KBM-7 (cell line): ENCODE results near the gene ISY1.
A peak's percentile ranks its signal among the peaks of the same experiment; 100 is the strongest.
"Not testable (repeated sequence)": the region's sequence is repeated elsewhere in the genome, so short reads cannot be mapped to it uniquely, and the experiment has no call there.

Experiments used
- DNase-seq: peaks from one replicate; pipeline ENCODE4 v3.0.0-alpha.2; 2015
- in situ Hi-C: fragments of 300-500 bp; cut with MboI; formaldehyde crosslinking; loops from 2 replicates; pipeline ENCODE4 v1.14.3; 2020; ENCODE audit warnings: low sequenced_read_pairs, low pct_unique_long_range_greater_than_20kb, mixed read lengths

The ISY1 gene

DNA sequence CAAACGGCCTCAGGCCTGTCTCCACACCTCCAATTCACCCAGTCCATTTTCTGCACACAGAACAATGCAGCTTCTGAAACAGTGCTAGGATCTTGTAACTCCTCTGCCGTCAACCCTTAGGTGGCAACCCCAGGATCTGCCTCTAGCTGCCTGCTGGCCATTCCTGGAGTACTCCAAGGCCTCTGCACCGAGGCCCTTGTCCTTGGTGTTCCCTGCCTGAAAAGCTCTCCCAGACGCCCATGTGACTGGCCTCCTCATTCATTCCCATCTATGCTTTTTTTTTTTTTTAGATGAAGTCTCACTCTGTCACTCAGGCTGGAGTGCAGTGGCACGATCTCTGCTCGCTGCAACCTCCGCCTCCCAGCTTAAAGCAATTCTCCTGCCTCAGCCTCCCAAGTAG lies 57.6 kb downstream of the ISY1 start:
- in situ Hi-C loops: no loop called here
- no peak for DNase-seq

DNA sequence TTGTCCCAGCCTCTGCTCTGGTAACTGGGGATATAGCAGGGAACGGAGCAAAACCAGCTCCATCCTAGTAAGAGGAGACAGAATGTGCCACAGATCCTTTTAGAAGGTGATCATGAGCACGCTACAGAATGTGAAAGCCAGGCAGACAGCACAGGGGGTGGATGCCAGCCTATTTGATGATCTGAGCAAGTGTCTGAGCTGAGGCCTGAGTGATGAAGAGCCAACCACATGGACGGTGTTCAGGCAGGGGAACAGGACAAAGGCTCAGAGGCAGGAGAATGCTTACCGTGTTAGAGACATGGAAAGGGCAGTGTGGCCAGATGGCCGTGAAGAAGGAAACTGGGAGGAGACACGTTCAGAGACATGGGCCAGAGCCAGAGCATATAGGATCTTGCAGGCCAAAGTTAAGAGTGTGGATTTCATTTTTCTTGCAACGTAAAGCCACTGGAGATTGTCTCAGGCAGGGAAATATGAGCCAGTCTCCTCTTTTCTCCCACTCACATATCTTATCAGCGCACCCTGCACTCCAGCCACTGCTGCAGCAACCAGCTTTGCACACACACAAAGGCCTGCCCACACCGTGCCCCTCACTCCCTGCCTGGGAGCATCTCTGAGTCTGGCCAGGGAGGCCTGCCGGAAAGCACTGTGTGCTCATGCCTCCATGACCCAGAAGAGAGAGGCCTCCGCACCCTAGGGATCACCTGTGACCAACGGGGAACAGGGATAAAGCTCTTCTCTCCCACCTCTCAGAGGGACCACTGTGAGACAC lies 59.3 kb downstream of the ISY1 start:
- DNase-seq: no peak
- in situ Hi-C loops: no loop called here

DNA sequence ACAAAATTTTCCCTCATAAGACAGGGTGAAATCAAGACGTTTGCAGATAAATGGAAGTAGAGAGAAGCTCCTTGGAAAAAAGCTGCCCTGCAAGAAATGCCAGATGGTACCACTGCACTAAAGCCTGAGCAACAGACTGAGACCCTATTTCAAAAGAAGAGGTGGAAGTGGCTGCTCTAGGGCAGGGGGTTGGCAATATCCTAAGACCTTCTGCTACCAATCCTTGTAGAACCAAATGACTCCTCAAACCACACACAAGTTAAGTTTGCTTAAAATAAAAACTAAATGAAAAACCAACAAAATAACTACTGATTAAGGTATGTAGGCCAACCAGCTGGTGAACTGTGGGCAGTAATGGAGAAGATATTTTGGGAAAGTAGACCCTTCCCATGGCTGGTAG lies 60.6 kb downstream of the ISY1 start:
- no peak for DNase-seq
- in situ Hi-C loops: no loop called here

DNA sequence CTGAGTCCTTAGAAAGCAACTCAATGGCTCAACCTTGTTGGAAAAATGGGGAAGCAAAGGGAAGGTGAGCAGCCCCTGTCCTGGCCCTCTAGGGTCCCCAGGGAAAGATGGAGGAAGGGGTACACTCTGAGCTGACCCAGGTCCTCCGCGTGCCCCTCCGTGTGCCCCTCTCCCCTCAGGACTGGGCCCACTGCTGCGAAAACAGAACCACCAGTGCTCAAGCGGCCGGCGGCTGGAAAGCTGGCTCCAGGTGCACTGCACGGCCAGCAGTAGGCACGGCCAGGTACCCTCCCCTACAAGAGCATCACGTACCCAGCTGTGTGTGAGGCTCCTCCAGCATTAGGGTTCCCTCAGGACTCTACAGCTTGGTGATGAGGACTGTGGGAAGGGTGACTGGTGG lies 65.6 kb downstream of the ISY1 start:
- in situ Hi-C loops: no loop called here

DNA sequence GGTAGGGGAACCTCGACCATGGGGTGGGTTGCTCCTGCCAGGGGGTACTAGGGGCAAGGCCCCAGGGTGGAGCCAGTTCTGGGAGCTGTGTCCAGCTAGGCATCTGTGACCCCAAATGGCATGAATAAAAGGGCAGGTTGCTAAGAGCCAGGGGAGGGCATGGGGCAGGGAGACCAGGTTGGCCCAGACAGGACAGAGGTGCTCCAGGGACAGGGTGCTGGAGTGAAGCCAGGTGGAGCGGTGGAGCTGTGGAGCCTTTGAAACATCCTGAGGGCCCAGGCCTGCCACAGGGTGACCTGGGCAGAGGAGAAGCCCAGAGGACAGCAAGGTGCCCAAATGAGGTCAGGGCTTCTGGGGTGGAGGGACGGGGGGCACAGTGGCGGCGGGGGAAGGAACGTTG lies 72.6 kb downstream of the ISY1 start:
- in situ Hi-C loops, DNase-seq: not testable (repeated sequence)

More for the DNA sequence above, 65.6 kb downstream of the ISY1 start:
- no peak for DNase-seq

DNA sequence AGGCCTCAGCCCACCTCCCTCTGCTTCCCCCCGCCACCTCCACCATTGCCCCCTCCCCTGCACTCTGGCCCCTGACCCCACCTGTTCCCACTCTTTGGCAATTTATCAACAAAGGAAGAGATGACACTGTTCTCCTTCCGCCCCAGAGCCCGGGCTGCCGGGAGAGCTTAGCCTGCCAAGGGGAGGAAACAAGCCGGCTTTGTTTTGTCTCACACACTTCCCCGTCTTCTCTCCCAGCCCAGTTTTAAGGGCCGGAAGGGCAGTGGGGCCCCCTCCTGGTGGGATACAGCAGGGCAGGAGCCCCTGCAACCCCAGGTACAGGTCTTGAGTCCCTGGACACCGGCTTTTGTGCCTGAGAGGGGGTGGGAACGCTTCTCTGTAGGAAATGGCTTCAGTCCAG lies 73.0 kb downstream of the ISY1 start:
- DNase-seq: peak; percentile 73
- in situ Hi-C loops: not testable (repeated sequence)

DNA sequence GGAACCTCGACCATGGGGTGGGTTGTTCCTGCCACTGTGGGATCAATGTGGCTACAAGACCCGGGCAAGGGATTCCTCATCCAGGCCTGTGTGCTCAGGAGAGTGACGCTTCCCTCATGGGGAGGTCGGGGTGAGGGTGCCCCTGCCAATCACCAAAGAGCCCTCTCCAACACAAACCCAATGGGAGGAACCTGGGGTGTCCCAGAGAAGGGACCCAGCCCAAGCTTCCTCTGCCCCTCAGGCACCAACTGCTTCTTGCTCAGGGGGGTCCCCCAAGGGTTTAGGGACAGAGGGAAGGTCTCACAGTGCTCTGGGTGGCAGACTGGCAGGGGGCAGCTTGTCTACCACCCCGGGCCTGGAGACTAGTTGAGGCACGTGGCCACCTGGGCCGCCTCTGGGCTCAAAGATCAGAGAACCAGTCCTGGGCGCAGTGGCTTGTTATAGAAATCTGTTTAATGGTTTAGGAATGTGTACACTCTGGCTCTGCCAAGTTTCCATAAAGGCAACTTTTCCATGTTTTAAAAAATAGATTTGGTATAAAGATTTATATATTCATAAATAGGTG lies 73.6 kb downstream of the ISY1 start:
- no peak for DNase-seq
- in situ Hi-C loops: no loop called here

DNA sequence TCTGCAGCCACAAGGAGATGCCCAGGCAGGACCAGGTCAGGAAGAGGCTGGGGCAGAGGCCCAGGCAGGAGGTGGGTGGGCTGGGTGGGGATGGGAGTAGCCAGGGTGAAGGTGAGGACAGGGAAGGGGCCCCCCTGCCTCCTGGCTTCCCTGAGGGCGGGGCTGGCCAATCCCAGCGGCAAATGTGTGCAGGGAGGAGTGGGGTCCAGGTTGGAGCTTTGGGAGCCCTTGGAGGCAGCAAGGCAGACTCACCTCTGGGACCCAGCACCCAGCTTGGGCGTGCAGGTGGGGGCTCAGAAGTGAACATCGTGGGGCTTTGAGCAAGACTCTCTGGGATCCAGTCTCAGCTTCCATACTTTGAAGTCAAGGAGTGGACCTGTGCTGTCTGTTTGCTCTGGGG lies 75.0 kb downstream of the ISY1 start:
- in situ Hi-C loops: no loop called here
- DNase-seq: no peak

DNA sequence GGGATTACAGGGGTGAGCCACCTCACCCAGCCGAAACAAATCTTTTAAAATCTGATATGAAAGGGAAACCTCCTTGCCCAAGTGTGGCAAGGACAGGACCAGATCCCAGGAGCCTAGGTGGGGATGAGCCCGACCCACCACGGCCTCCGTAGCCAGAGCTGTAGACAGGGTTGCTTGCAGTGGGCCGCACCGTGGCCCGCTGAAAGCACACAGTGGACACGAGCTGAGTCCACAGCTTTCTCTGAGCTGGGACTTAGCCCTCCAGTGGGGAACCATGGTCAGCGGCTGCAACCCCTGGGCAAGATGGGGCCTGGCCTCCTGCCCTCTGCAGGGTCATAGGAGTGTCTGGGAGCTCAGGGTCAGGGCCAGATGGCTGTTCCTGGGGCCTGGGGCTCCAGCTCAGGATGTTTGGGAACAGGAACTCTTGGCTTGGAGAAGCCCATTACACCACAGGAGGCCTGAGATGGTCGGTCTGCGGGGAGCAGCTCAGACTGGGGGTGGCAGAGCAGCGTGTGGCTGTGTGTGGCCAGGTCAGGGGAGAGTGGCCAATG lies 75.6 kb downstream of the ISY1 start:
- in situ Hi-C loops: no loop called here

DNA sequence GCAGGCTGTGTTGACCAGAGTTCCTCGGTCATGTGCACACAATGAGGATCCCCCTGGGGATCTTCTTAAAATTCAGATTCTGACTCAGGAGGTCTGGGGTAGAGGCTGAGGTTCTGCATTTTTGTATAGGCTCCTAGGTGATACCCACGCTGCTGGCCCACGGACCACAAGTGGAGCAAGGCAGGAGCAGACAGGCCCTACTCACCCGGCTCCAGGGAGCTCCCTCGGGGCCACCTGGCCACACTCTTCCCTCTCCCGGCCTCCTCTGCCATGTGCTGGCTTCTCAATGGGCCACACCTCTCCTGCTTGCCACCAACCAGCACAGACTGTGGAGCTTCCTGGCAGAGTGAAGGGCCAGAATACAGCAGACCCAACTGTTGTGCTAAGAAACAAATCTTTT lies 76.4 kb downstream of the ISY1 start:
- DNase-seq: no peak
- in situ Hi-C loops: no loop called here

More for the DNA sequence above, 75.6 kb downstream of the ISY1 start:
- DNase-seq: no peak

DNA sequence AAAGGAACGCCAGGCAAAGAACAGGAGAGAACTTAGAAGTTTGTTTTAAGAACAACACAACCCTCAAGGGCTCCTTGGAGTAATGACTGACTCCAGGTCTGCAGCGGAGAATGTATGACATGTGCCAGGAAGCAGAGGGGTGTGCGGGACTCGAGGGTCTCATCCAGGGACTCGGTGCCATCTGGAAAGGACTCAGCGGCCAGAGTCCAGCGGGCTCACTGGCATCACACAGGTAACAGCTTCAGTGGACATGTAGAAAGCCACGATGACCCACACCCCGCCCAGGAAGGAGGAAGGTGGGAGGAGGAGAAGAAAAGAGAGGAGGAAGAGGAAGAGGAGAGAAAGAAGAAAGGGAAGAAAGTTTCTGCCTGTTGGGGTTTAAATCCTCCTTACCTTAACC lies 78.8 kb downstream of the ISY1 start:
- in situ Hi-C loops: no loop called here
- DNase-seq: no peak

DNA sequence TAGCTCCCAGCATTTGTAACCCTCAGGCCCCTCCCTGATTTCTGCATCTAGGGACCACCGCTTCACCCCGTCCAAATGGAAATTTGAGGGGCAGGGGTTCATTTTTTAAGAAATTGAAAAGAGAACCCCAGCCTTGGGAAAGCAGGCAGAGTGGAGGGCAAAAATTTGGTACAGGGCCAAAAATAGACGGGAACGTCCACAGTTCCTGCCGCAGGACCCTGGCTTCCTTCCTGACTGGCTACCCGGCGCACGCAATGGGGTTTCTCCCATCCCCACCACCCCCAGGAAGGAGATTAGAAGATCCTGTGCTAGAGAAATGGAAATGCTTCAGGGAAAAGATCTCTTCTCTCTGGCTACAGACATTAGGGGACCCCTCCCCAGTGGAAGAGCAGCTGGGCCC lies 79.4 kb downstream of the ISY1 start:
- in situ Hi-C loops: no loop called here
- DNase-seq: no peak

DNA sequence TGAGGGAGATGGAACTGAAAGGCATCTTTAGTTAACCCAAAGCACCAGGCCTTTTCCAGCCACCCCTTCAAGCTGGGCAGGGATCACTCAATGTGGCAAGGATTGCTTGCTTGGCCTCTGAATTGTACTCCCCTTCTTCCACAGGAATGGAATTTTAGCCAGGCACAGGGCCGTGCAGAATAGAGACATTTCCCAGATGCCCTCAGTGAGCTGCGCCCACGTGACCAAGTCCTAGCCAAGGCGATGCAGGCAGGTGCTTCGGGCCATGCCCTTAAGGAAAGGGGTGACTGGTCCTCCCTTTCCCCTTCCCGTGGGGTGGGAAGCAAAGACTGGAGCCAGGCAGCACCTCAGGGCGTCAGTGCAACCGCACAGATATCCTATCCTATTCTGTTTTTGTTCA lies 82.4 kb downstream of the ISY1 start:
- DNase-seq: no peak
- in situ Hi-C loops: no loop called here
